ENCODE measurements around the gene SETX.
"Not testable (repeated sequence)": the region's sequence is repeated elsewhere in the genome, so short reads cannot be mapped to it uniquely, and the experiment has no call there.

The SETX gene, protein sequence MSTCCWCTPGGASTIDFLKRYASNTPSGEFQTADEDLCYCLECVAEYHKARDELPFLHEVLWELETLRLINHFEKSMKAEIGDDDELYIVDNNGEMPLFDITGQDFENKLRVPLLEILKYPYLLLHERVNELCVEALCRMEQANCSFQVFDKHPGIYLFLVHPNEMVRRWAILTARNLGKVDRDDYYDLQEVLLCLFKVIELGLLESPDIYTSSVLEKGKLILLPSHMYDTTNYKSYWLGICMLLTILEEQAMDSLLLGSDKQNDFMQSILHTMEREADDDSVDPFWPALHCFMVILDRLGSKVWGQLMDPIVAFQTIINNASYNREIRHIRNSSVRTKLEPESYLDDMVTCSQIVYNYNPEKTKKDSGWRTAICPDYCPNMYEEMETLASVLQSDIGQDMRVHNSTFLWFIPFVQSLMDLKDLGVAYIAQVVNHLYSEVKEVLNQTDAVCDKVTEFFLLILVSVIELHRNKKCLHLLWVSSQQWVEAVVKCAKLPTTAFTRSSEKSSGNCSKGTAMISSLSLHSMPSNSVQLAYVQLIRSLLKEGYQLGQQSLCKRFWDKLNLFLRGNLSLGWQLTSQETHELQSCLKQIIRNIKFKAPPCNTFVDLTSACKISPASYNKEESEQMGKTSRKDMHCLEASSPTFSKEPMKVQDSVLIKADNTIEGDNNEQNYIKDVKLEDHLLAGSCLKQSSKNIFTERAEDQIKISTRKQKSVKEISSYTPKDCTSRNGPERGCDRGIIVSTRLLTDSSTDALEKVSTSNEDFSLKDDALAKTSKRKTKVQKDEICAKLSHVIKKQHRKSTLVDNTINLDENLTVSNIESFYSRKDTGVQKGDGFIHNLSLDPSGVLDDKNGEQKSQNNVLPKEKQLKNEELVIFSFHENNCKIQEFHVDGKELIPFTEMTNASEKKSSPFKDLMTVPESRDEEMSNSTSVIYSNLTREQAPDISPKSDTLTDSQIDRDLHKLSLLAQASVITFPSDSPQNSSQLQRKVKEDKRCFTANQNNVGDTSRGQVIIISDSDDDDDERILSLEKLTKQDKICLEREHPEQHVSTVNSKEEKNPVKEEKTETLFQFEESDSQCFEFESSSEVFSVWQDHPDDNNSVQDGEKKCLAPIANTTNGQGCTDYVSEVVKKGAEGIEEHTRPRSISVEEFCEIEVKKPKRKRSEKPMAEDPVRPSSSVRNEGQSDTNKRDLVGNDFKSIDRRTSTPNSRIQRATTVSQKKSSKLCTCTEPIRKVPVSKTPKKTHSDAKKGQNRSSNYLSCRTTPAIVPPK (N-terminal part only)

DNA sequence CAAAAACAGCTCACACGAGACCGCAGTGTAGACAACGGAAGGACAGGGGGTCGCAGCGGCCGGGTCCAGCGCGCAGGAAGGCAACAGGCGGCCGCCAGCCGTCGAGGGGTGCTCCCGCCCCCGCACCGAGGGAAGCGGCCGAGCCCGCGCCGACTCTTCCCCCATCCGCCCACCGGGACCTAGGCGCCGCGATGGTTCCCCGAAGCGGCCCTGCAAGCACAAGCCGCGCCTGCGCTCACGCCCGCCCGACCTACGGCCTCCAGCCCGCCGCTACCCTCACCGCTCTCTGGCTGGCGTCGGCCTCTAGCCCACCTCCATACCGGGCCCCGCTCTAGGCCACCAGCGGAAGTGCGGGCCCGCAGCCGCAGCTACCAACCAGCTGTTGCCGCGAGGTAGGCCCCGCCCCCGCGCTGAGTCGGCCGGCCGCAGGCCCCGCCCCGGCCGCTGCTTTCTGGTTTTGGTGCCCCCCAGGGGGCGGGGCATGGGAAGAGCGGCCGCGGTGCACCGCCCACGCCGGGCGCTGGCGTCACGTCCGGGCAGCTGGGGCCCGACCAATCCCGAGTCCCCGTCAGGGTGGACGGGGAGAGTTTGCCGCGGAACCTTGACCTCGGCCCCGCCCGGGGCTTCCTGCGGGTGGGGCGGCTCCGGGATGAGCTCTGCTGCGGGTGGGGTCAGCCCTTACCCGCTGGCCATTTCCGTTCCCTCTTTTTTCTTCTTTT is at the start of gene SETX:
Gene SETX, minus strand, starts transcription at position 350 of the 719 bp plus-strand sequence. CDS start 5,558 bp downstream, outside the sequence.
- DNase-seq, result peak; percentile 79

DNA sequence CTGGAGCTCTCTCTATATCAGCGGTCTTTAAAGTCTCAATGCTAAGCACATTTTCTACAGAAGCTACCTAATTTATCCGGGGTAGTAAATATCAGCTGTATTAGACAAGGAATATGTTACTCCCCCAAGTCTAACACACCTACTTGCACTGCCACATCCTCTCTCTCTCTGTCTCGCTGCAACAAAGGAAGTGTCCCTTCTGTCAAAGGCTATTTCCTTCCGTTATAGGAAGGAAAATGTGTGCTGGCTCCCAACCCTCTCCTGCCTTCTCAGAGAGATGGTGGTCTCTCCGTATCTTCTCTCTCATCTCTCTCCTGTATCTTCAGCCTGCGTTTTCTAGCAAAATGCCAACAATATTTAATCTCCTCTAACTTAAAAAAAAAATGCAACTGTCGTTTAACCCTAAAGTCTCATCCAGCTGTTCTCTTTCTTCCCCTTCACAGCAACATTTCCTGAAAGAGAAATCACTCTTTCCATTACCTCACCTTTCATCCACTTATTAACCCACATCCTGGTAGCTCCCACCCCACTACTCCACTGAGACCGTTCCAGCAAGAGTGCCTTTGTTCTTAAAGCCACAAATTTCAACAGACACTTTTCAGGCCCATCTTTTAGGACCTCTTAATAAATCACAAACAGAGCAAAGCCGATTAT is 49.6 kb upstream of the SETX start:
- no peak for DNase-seq

DNA sequence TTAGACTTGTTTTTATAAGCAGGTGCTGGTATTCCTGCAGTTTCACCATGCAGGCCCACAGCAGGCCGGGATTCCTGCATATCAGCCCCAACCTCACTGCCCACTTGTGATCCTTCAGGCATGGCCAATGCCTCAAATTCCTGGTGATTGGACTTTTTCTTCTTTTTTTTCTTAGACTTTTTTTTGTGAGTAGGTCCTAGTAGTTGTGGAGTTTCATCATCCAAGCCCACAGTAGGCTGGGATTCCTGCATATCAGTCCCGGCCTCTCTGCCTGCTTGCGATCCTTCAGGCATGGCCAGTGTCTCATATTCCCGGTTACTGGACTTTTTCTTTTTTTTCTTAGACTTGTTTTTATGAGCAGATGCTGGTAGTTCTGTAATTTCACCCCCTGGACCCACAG is 47.0 kb upstream of the SETX start:
- no peak for DNase-seq

DNA sequence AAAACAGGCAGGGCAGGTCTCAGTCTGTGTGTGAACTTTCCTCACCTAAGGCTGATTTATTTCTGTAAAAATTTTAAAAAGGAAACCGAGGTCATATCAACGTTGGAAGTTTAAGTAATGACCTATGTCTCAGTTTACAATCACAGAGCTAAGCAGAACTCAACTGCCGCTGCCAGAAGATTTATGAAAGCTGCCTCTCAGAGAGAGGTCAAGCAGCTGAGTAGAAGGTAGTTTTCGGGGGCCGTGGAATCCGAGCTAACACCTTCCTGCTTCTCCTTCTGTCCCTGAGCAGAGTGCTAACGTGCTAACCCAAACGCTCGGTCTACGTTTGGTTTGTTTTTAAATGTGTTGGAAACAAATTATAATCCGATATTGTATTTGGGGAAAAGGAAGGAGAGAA is 40.8 kb upstream of the SETX start:
- DNase-seq, result no peak

DNA sequence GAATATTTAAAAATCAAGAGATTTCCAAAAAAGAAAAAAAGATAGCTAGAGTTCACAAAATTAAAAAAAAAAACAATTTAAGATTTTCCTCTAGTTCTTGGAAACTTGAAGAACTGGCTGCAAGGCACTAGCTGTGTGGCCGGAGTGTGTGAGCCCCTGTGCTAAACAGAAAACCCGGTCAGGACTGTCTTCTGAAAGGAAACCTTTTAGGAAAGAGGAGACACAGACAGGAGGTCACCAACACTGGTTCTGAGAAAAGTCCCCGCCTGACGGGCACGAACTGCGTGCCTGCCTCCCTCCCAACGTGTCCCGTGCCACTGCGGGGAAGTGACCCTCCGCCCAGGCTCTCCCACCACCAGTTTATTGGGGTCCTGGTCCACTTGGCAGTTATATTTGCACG is 36.7 kb upstream of the SETX start:
- DNase-seq, result no peak

DNA sequence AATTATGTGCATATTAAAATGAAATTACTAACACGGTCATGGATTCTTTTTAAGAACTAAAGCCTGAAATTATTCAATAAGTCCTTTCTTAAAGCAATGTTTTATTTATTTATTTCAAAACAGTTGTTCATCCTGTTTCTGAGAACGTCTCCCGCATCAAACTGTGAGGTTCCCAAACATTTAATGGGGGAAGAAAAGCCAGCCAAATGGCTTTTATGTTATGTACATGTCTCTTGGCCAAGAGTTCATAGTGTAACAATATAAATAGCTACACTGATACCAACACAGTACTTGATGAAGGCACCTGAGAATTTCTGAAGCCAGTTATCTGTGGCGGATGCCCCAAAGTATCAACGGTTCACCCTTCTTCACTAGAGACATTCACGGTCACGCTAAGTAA is 36.2 kb upstream of the SETX start:
- DNase-seq, result no peak

DNA sequence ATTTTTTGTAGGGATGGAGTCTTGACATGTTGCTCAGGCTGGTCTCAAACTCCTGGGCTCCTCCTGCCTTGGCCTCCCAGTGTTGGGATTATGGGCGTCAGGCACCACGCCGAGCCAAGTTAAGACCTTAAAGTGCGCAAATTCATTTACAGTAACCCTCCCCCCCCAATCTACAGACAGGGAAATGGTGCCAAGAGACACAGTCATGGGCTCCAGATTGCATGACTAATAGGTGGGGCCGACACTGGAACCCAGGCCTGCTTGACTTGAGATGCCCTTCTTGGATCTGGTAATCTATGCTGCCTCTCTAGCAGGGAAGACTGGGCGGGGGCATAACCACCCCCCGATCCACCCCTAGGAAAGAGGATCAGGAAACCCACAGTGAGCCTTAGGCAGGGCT is 32.3 kb upstream of the SETX start:
- no peak for DNase-seq

DNA sequence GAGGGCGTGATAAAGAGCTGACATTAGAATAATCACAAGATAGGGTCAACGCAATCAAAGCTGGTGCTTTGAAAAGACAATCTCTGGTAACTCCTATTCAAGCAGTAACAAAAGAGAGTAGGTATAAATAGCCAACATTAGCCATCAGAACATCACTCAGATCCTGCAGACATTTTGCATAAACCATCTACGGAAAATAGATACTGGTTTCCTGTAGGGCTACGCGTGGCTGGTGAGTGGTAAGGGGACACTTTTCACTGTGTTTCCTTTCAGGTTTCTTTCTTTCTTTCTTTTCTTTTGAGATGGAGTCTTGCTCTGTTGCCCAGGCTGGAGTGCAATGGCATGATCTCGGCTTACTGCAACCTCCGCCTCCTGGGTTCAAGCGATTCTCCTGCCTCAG is 29.6 kb upstream of the SETX start:
- DNase-seq, result no peak

DNA sequence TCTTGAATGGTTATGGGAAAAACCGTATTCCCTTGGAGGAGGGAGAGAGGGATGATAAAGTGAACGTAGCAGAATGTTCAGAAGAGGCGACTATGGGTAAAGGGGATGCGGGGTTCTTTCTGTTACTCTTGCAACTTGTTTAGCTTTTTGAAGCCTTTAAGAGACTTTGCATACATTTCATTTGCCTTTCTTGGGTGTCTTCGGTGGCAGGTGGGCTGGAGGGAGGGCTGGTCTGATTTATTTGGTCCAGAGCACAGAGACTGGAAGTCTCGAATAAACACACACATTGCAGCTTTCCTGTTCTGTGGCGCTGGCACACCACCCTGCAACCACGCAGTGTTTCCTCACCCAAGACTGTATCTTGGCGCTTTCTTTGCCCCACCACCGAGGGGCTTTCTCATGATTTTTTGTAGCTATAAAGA is 28.7 kb upstream of the SETX start:
- DNase-seq, result no peak

DNA sequence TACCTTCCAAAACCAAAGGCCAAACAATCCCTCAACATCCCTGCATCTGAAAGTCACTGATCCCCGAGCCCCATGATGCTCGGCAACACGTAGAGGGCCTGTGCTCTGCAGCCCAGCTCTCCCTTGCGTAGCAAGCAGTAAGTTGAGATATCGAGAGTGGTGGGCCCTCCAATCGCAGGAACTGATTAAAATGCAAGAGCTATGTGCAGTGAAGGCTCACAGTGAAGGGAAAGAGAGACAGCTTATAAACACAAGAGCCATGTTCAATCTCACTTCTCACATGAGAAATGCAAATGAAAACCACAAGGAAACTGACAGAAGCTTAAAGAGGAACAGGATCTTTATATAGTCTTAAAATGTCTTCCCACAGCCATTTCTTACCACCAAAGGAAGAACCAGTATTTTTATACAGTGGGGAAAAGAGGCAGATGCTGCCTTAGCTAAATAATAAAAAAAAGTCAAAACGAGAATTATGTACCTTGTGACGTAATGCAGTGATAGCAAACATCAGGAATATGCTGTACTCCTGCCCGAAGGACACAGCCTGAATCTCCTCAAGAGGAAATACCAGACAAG is 27.3 kb upstream of the SETX start:
- DNase-seq, result no peak

DNA sequence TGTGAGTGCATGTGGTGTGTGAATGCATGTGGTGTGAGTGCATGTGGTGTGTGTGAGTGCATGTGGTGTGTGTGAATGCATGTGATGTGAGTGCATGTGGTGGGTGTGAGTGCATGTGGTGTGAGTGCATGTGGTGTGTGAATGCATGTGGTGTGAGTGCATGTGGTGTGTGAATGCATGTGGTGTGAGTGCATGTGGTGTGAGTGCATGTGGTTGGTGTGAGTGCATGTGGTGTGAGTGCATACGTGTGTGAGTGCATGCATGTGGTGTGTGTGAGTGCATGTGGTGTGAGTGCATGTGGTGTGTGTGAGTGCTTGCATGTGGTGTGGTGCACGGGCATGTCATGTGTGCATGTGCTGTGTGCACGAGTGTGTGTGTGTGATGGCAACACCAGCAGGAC is 23.6 kb upstream of the SETX start:
- DNase-seq, result not testable (repeated sequence)

DNA sequence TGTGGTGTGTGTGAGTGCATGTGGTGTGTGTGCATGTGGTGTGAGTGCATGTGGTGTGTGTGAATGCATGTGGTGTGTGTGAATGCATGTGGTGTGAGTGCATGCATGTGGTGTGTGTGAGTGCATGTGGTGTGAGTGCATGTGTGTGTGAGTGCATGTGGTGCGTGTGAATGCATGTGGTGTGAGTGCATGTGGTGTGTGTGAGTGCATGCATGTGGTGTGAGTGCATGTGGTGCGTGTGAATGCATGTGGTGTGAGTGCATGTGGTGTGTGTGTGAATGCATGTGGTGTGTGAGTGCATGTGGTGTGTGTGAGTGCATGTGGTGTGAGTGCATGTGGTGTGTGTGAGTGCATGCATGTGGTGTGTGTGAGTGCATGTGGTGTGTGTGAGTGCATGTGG is 23.0 kb upstream of the SETX start:
- not testable (repeated sequence) for DNase-seq

DNA sequence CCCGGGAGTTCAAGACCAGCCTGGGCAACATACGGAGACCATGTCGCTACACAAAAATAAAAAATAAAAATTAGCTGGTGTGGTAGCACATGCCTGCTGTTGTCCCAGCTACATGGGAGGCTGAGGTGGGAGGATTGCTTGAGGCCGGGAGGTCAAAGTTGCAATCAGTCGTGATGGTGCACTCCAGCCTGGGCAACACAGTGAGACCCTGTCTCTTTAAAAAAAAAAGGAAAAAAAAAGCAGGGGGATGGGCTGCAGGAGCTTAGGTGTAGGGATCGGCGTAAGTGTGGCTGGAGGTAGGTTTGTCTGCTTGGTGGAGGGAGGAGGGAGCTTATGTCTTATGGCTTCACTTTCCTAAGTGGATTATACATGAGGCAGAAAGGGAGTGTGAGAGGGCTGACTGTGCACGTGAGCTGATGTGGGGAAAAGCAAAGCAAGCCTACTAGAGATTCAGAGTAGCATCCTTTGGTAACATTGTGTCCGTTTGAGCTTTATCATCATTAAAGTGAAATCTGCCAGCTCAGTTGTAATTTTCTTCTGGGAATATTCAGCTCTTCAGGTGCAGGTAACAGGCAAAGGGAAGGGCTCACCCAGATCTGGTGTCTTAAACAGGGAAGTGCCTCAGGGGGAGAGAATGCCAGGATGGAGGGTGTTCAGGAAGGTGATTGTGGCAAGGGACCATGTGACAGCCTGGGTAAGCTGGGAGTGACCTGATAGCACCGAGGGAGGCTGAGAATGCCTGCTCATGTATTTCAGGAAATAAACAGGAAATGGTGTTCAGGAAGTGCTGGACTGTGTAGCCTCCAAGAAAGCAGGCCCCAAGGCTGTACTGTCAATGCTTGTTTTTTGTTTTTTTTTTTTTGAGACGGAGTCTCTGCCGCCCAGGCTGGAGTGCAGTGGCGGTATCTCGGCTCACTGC is 17.6 kb upstream of the SETX start:
- no peak for DNase-seq

DNA sequence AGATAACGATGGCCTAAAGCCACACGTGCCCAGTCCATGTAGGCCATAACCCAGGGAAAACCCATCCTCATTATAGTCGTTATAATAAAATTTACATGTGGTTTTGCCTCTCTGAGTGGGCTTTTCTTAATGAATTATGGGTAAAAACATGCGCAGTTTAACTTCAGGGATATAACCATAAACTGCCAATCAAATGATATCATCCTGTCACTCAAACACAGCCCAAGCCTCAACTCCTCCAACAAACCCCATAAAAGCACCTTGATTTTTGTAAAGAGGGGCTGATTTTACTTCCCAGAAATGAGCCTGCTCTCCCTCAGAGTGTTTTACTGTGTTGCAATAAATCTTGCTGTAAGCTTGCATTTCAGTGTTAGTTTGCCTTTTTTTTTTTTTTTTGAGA is 15.8 kb upstream of the SETX start:
- no peak for DNase-seq

DNA sequence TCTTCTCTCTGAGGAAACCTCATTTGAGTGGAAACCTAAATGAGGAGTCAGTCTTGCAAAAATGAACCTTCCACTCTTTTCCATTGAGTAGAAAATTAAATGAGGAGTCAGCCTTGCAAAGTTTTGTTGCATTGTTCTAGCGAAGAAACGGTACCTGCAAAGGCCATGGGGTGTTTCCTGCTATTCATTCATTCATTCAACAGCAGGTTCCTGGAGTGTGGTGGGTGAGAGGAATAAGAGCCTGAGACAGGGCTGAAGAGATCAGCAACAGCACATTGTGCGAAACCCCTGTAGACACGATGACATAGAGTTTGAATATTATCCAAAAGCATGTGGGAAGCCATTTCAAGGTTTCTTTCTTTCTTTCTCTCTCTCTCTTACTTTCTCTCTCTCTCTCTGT is 14.6 kb upstream of the SETX start:
- no peak for DNase-seq

DNA sequence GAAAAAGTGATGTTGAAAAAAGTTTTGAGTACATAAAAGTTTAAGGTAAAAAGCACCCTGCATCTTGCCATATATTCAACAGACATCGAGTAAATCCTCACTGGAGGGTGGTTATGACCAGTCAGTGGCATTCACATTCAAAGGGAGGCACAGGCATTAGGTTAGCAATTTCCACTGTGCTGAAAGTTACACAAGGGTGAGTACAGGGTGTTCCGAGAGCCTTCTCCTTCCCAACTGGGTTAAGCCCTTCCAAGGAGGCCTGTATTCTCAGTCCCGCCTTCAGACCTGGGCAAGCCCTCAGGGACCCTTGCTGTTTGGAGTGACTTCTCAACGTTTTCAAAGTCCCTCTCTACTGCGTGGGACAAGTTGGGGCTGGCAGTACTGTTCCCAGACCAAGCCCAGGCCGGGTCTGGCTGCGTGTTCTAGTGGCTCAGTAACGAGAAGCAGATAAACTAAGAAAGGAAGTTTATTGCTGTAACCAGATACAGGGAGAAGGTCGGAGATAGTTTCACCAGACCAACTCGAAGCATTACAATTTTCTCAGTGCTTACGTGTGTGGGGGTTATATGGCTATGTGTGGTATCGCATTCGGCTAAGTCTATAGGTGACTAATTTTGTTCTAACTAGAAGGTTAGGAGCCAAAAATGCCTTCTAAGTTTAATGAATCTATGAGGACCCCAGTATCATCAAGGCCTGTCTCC is 13.0 kb upstream of the SETX start:
- DNase-seq, result no peak

DNA sequence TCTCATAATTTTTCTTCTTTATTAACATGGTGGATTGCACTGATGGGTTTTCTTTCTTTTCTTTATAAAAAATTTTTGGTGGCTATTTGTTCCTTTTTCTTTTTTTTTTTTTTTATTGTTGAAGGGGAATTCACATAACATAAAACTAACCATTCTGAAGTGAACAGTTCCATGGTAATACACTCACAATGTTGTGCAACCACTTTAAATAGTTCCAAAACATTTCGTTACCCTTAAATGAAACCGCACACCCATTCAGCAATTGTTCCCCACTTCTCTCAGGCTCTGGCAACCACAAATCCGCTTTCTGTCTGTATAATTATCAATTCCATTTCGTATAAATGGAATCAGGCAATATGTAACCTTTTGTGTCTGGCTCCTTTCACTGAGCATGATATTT is 11.7 kb upstream of the SETX start:
- no peak for DNase-seq

DNA sequence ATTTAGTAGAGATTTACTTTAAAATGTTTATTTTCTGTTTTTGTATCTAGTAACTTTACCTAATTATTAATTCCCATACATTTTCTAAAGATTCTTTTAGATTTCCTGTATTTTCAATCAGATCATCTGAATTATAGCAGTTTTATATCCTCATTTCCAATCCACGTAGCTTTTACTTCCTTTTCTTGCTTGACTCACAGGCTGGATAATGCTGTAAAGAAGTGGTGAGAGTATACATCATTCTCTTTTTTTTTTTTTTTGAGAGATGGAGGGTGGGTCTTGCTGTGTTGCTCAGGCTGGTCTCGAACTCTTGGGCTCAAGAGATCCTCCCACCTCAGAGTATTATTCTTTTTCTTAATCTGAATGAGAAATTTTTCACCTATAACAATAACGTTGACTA is 11.2 kb upstream of the SETX start:
- no peak for DNase-seq

DNA sequence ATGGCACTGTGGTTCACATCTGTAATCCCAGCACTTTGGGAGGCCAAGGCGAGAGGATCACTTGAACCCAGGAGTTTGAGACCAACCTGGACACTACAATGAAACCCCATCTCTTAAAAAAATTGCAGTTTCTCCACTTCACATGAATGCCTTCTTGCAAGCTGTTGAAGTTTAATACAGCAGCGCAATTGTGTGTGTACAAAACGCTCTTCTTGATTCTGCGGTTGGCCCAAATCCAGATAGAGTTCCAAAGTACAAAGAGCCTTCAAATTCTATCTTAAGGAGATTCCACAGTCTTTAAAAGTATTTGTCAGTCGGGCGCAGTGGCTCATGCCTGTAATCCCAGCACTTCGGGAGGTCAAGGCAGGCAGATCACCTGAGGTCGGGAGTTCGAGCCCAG is 9.3 kb upstream of the SETX start:
- DNase-seq, result no peak

DNA sequence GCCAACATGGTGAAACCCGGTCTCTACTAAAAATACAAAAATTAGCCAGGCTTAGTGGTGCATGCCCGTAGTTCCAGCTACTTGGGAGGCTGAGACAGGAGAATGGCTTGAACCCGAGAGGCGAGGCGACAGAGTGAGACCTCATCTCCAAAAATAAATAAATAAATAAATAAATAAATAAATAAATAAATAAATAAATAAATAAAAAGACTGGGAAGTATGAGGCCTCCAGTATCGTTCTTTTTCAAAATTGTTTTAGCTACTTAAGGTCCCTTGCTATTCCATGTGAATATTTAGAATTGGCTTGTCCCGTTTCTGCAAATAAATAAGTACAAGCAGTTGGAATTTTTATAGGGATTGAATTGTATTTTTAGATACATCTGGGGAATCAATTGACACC is 3.0 kb upstream of the SETX start:
- DNase-seq, result no peak
